ENCODE measurements around the gene NLRP10. TPM values are rescaled to one million over a fixed set of nuclear protein-coding genes. Genes with fewer than 3 reads are reported as not detected.

The NLRP10 gene
- polyA plus RNA-seq, 1 of the 3 experiments (the other 2 are of a cell fraction): 0.05 TPM

- no peak for DNase-seq
- Histone ChIP-seq H3K27me3 (ENCODE audit: insufficient read depth) (no peaks in the 10 kb centered on the region), H3K4me3 (ENCODE audit: low read depth in 2 of 2, low read length in 1 of 2) (no peak overlapping the region), H3F3A (replicated peaks; ENCODE audit: insufficient read depth) (no peaks in the 10 kb centered on the region), H3K9ac (no peak overlapping the region), H3K9me3 (no peaks in the 10 kb centered on the region), H2AFZ (ENCODE audit: low read depth) (no peak overlapping the region), H3K36me3 (replicated peaks in 1 of 2; ENCODE audit: control insufficient read depth in 1 of 2, insufficient read depth in 2 of 2, low read length in 1 of 2) (peaks cover 6 to 8% of the 10 kb centered on the region in 2 experiments), H3K4me2 (no peak overlapping the region), H3K4me1 (ENCODE audit: control insufficient read depth in 1 of 2, insufficient read depth in 2 of 2, low read depth in 1 of 2, low read length in 1 of 2) (peaks cover 7 to 11% of the 10 kb centered on the region in 2 experiments), H4K20me1 (ENCODE audit: insufficient read depth) (no peaks in the 10 kb centered on the region), H3K79me2 (ENCODE audit: insufficient read depth) (peaks cover 19% of the 10 kb centered on the region), H3K9me2 (no peaks in the 10 kb centered on the region), H3K27ac (ENCODE audit: low read depth in 2 of 2, low read length in 1 of 2) (no peak overlapping the region)
- CTCF ChIA-PET: interaction anchor here (1.4 kb wide), 1 partner anchor 91 kb away, joined by 6 read pairs; no protein-coding TSS in a partner anchor
- 24% methylated on average over 3 of the region's 7 CpGs for WGBS (ENCODE audit: low lambda C conversion rate)
- TF ChIP-seq NRF1 (IDR thresholded peaks at IDR 0.05; ENCODE audit: low read depth, low read length): no peak
- TF ChIP-seq JUND (IDR thresholded peaks at IDR 0.05): no peak
- TF ChIP-seq SIN3A (IDR thresholded peaks at IDR 0.05; ENCODE audit: borderline replicate concordance, low read depth, low read length): no peak
- TF ChIP-seq, protein P1, sequence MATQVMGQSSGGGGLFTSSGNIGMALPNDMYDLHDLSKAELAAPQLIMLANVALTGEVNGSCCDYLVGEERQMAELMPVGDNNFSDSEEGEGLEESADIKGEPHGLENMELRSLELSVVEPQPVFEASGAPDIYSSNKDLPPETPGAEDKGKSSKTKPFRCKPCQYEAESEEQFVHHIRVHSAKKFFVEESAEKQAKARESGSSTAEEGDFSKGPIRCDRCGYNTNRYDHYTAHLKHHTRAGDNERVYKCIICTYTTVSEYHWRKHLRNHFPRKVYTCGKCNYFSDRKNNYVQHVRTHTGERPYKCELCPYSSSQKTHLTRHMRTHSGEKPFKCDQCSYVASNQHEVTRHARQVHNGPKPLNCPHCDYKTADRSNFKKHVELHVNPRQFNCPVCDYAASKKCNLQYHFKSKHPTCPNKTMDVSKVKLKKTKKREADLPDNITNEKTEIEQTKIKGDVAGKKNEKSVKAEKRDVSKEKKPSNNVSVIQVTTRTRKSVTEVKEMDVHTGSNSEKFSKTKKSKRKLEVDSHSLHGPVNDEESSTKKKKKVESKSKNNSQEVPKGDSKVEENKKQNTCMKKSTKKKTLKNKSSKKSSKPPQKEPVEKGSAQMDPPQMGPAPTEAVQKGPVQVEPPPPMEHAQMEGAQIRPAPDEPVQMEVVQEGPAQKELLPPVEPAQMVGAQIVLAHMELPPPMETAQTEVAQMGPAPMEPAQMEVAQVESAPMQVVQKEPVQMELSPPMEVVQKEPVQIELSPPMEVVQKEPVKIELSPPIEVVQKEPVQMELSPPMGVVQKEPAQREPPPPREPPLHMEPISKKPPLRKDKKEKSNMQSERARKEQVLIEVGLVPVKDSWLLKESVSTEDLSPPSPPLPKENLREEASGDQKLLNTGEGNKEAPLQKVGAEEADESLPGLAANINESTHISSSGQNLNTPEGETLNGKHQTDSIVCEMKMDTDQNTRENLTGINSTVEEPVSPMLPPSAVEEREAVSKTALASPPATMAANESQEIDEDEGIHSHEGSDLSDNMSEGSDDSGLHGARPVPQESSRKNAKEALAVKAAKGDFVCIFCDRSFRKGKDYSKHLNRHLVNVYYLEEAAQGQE (IDR thresholded peaks at IDR 0.05; ENCODE audit: low read depth, low read length): no peak
- TF ChIP-seq, protein P2, sequence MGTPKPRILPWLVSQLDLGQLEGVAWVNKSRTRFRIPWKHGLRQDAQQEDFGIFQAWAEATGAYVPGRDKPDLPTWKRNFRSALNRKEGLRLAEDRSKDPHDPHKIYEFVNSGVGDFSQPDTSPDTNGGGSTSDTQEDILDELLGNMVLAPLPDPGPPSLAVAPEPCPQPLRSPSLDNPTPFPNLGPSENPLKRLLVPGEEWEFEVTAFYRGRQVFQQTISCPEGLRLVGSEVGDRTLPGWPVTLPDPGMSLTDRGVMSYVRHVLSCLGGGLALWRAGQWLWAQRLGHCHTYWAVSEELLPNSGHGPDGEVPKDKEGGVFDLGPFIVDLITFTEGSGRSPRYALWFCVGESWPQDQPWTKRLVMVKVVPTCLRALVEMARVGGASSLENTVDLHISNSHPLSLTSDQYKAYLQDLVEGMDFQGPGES (IDR thresholded peaks at IDR 0.05; ENCODE audit: low read depth, low read length): no peak
- TF ChIP-seq GATA2 (CRISPR knock-in tag; IDR thresholded peaks at IDR 0.05): no peak
- TF ChIP-seq USF2 (IDR thresholded peaks at IDR 0.05; ENCODE audit: borderline replicate concordance, low read depth, low read length): no peak
- no peak for TF ChIP-seq RXRA (IDR thresholded peaks at IDR 0.05; ENCODE audit: borderline replicate concordance, low read depth)
- TF ChIP-seq, protein P3, sequence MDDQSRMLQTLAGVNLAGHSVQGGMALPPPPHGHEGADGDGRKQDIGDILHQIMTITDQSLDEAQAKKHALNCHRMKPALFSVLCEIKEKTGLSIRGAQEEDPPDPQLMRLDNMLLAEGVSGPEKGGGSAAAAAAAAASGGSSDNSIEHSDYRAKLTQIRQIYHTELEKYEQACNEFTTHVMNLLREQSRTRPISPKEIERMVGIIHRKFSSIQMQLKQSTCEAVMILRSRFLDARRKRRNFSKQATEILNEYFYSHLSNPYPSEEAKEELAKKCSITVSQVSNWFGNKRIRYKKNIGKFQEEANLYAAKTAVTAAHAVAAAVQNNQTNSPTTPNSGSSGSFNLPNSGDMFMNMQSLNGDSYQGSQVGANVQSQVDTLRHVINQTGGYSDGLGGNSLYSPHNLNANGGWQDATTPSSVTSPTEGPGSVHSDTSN (IDR thresholded peaks at IDR 0.05): no peak
- TF ChIP-seq MEF2A (IDR thresholded peaks at IDR 0.05; ENCODE audit: borderline replicate concordance, low read depth): no peak
- TF ChIP-seq RCOR1 (IDR thresholded peaks at IDR 0.05; ENCODE audit: low read length): no peak
- TF ChIP-seq RAD21 (IDR thresholded peaks at IDR 0.05; ENCODE audit: low read length): no peak
- no peak for TF ChIP-seq EZH2phosphoT487 (IDR thresholded peaks at IDR 0.05; ENCODE audit: borderline replicate concordance, low read depth)
- TF ChIP-seq MAX (IDR thresholded peaks at IDR 0.05; ENCODE audit: low read depth): no peak
- TF ChIP-seq GABPA (IDR thresholded peaks at IDR 0.05; ENCODE audit: low read depth): no peak
- TF ChIP-seq ELF1 (IDR thresholded peaks at IDR 0.05): no peak
- TF ChIP-seq, protein P4, sequence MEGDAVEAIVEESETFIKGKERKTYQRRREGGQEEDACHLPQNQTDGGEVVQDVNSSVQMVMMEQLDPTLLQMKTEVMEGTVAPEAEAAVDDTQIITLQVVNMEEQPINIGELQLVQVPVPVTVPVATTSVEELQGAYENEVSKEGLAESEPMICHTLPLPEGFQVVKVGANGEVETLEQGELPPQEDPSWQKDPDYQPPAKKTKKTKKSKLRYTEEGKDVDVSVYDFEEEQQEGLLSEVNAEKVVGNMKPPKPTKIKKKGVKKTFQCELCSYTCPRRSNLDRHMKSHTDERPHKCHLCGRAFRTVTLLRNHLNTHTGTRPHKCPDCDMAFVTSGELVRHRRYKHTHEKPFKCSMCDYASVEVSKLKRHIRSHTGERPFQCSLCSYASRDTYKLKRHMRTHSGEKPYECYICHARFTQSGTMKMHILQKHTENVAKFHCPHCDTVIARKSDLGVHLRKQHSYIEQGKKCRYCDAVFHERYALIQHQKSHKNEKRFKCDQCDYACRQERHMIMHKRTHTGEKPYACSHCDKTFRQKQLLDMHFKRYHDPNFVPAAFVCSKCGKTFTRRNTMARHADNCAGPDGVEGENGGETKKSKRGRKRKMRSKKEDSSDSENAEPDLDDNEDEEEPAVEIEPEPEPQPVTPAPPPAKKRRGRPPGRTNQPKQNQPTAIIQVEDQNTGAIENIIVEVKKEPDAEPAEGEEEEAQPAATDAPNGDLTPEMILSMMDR (IDR thresholded peaks at IDR 0.05): no peak
- no peak for TF ChIP-seq TCF12 (IDR thresholded peaks at IDR 0.05)
- no peak for TF ChIP-seq POLR2AphosphoS5 (IDR thresholded peaks at IDR 0.05; ENCODE audit: low read depth, low read length)
- POLR2A ChIA-PET: no interaction called here
Observed at GRCh38 chr11:7983832-7984590, 18.8 kb upstream of the NLRP10 start.

All from SK-N-SH (cell line).